Measurements from ENCODE around the gene ECM2.

Gene ECM2

GRCh38 chr9:92457576-92457975, 78.2 kb downstream of the ECM2 start:
- no peak for DNase-seq

DNA sequence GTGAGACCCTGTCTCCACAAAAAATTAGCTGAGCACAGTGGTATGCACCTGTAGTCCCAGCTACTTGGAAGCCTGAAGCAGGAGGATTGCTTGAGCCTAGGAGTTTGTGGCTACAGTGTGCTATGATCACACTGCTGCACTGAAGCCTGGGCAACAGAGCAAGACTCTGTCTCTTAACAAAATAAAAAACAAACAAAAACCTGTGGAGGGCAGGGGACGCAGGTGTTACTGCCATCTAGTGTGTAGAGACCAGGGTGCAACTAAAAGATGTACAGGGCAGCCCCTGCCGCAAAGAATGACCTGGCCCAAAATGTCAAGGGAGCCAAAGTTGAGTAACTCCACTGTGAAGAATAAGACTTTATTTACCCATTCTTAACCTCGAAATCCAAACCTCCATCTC, 80.6 kb downstream of the ECM2 start:
- DNase-seq = no peak

DNA sequence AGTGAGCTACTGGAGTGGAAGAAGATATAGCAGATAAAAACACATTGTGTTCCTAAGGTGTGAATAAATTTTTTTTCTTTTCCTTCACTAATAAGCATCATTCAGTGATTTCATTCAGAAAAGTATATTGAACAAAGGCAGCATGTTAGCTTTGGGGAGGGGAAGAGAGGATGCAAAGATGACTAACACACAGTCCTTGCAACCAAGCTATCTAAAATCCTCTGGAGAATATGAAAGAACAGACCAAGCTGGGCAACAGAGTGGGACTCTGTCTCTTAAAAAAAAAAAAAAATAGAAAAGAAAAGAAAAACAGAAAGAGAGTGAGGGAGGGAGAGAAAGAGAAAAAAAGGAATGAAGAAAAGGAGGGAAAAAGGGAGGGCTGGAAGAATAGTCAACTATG, 89.3 kb downstream of the ECM2 start:
- DNase-seq = no peak
